Measurements from ENCODE around the gene LCAT. TPM values are rescaled to one million over a fixed set of nuclear protein-coding genes. Genes with fewer than 3 reads are reported as not detected.
A peak's percentile ranks its signal among the peaks of the same experiment; 100 is the strongest.

LCAT gene
- total and polyA plus RNA-seq, 9 of the 15 experiments (the other 6 are each of a cell fraction or from before 2014, with no cell fraction given) = 0.46 to 21.0 (median 5.0) TPM

DNA sequence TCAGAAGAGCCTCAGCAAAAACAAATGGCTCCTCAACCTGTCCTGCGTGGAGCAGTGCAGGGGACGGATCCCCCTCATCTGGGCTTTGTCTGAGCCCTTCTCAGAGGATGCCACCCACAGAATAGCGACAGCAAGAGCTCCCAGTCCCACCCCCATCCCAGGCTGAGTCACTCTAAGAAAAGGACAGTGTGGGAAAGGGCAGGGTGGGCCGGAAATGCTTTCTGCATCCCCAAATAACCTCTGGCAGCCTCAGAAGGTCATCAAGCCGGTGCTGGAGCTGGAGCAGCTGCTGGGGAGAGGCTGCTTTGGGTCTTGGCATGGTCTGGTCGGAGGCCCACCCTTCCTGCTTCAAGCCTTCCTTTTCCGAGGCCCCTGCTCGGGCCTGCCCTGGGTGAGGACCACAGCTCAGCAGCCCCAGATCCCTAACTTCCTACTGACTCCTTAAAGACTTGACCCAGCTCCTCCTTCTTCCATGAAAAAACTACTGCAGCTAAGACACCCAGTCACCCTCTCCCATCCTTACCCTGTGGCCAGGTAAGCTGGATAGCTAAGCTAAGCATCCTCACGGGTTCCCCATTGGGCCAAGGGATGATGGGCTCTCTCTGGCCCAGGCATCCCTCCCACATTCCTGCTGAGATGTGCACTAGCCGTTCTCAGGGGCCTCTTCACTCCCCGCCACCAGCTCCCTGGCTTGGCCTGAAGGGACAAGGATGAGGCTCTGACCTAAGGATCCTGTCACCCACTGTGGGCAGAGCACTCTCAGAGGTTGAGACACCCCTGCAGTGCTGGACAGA lies 15.8 kb upstream of the LCAT start (continued):
- peak; percentile 41; the same call in 1 of the 2 replicates for TF ChIP-seq GABPA (tag; conservative IDR thresholded peaks at IDR 0.05; ENCODE audit: low read depth)
- TF ChIP-seq, protein P1, sequence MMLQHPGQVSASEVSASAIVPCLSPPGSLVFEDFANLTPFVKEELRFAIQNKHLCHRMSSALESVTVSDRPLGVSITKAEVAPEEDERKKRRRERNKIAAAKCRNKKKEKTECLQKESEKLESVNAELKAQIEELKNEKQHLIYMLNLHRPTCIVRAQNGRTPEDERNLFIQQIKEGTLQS (IDR thresholded peaks at IDR 0.05) = peak; percentile 58
- TF ChIP-seq, protein P1 (CRISPR knock-in tag; conservative IDR thresholded peaks at IDR 0.05) = no peak
- peak; percentile 47 for TF ChIP-seq RBFOX2 (IDR thresholded peaks at IDR 0.05; ENCODE audit: low read depth, low read length)
- TF ChIP-seq, protein P2, sequence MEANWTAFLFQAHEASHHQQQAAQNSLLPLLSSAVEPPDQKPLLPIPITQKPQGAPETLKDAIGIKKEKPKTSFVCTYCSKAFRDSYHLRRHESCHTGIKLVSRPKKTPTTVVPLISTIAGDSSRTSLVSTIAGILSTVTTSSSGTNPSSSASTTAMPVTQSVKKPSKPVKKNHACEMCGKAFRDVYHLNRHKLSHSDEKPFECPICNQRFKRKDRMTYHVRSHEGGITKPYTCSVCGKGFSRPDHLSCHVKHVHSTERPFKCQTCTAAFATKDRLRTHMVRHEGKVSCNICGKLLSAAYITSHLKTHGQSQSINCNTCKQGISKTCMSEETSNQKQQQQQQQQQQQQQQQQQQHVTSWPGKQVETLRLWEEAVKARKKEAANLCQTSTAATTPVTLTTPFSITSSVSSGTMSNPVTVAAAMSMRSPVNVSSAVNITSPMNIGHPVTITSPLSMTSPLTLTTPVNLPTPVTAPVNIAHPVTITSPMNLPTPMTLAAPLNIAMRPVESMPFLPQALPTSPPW (CRISPR knock-in tag; IDR thresholded peaks at IDR 0.05) = peak; percentile 36; the same call in 1 of the 2 replicates
- TF ChIP-seq ETV5 (CRISPR knock-in tag; IDR thresholded peaks at IDR 0.05; ENCODE audit: low read depth) = peak; percentile 62; the same call in 1 of the 2 replicates
- TF ChIP-seq, protein P3, sequence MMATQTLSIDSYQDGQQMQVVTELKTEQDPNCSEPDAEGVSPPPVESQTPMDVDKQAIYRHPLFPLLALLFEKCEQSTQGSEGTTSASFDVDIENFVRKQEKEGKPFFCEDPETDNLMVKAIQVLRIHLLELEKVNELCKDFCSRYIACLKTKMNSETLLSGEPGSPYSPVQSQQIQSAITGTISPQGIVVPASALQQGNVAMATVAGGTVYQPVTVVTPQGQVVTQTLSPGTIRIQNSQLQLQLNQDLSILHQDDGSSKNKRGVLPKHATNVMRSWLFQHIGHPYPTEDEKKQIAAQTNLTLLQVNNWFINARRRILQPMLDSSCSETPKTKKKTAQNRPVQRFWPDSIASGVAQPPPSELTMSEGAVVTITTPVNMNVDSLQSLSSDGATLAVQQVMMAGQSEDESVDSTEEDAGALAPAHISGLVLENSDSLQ (IDR thresholded peaks at IDR 0.05) = peak; percentile 20; the same call in 1 of the 2 replicates
- TF ChIP-seq NFE2 (IDR thresholded peaks at IDR 0.05; ENCODE audit: low read depth) = 0 out of 2 replicates have a peak, but pooled peaks have one; percentile 21
- TF ChIP-seq ELF1 (tag; IDR thresholded peaks at IDR 0.05) = peak; percentile 40; the same call in 1 of the 2 replicates
- TF ChIP-seq, protein P4, sequence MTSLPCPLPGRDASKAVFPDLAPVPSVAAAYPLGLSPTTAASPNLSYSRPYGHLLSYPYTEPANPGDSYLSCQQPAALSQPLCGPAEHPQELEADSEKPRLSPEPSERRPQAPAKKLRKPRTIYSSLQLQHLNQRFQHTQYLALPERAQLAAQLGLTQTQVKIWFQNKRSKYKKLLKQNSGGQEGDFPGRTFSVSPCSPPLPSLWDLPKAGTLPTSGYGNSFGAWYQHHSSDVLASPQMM (CRISPR knock-in tag; IDR thresholded peaks at IDR 0.05) = no peak
